ENCODE measurements around the gene BLVRA.
"Not testable (repeated sequence)": the region's sequence is repeated elsewhere in the genome, so short reads cannot be mapped to it uniquely, and the experiment has no call there.

DNA sequence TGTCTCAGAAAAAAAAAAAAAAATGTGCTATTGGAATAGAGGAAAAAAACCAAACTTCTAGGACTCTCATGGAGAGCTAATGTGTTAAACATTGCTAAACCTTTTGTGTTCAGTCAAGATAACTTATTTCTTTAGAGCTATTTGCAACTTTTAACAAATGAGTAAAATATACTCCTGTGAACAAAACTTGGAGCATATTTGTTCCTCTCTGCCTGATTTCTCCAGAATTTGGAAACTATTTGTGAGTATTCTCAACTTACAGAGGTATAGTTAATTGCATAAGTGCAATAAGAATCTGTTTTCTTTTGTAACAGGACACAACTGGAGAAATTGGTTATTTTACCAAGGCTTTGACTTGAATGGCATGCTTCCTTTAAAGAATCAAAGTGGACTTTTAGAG lies 72.4 kb downstream of the BLVRA start:
- TF ChIP-seq, protein P1, sequence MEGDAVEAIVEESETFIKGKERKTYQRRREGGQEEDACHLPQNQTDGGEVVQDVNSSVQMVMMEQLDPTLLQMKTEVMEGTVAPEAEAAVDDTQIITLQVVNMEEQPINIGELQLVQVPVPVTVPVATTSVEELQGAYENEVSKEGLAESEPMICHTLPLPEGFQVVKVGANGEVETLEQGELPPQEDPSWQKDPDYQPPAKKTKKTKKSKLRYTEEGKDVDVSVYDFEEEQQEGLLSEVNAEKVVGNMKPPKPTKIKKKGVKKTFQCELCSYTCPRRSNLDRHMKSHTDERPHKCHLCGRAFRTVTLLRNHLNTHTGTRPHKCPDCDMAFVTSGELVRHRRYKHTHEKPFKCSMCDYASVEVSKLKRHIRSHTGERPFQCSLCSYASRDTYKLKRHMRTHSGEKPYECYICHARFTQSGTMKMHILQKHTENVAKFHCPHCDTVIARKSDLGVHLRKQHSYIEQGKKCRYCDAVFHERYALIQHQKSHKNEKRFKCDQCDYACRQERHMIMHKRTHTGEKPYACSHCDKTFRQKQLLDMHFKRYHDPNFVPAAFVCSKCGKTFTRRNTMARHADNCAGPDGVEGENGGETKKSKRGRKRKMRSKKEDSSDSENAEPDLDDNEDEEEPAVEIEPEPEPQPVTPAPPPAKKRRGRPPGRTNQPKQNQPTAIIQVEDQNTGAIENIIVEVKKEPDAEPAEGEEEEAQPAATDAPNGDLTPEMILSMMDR (conservative IDR thresholded peaks at IDR 0.05 in 1 of 2, IDR thresholded peaks at IDR 0.05 in 1 of 2; ENCODE audit: low read depth in 1 of 2, low read length in 2 of 2): not testable (repeated sequence)
- not testable (repeated sequence) for TF ChIP-seq EZH2 (IDR thresholded peaks at IDR 0.05; ENCODE audit: low read length, missing control alignments)
